Liver (tissue), 9 donors: ENCODE results near the gene RBM42. TPM values are rescaled to one million over a fixed set of nuclear protein-coding genes. Genes with fewer than 3 reads are reported as not detected.

Source experiments
- DNase-seq: peaks from one replicate; pipeline ENCODE4 v3.0.0-alpha.2; 2017; ENCODE audit warnings: low spot score
- H3K27ac ChIP-seq, 2 donors: one replicate each; pipeline ENCODE4 v1.7.0; 2013; ENCODE audit warnings: inconsistent platforms in 2 of 2, low read length in 2 of 2, control low read depth in 1 of 2, low read depth in 1 of 2, mild to moderate bottlenecking in 1 of 2
- H3K27me3 ChIP-seq, 4 donors: one replicate each; pipeline versions ENCODE4 v1.6.1 to v1.7.0; 2013; ENCODE audit warnings: low read length in 3 of 4, inconsistent platforms in 1 of 4, mild to moderate bottlenecking in 1 of 4, moderate library complexity in 1 of 4; ENCODE audit not compliant: control insufficient read depth in 4 of 4, insufficient read depth in 4 of 4
- H3K36me3 ChIP-seq, 4 donors: one replicate each; pipeline versions ENCODE4 v1.6.1 to v1.7.0; 2013; ENCODE audit warnings: low read length in 3 of 4, mild to moderate bottlenecking in 3 of 4, low read depth in 1 of 4, moderate library complexity in 1 of 4; ENCODE audit not compliant: control insufficient read depth in 4 of 4, insufficient read depth in 3 of 4
- H3K4me1 ChIP-seq, 4 donors: one replicate each; pipeline versions ENCODE4 v1.6.1 to v1.7.0; 2013; ENCODE audit warnings: low read length in 3 of 4, mild to moderate bottlenecking in 3 of 4, moderate library complexity in 1 of 4; ENCODE audit not compliant: control insufficient read depth in 4 of 4, insufficient read depth in 4 of 4
- H3K4me3 ChIP-seq, 3 donors: one replicate each; pipeline versions ENCODE4 v1.6.1 to v1.7.0; 2013; ENCODE audit warnings: low read length in 3 of 3, control low read depth in 1 of 3, low read depth in 1 of 3, mild to moderate bottlenecking in 1 of 3
- H3K9ac ChIP-seq, 2 donors: one replicate each; pipeline ENCODE4 v1.7.0; 2013; ENCODE audit warnings: low read length in 2 of 2, mild to moderate bottlenecking in 2 of 2, moderate library complexity in 2 of 2, control low read depth in 1 of 2, low read depth in 1 of 2
- H3K9me3 ChIP-seq, 4 donors: one replicate each; pipeline versions ENCODE4 v1.6.1 to v1.7.0; 2013; ENCODE audit warnings: low read length in 3 of 4; ENCODE audit not compliant: control insufficient read depth in 4 of 4
- EGR1 ChIP-seq, 2 donors: IDR thresholded peaks; 2 replicates each; pipeline ENCODE4 v1.6.1; 2016 to 2018; ENCODE audit warnings: antibody characterized with exemption in 2 of 2, low read depth in 2 of 2
- FOXA1 ChIP-seq: IDR thresholded peaks from 2 replicates; pipeline ENCODE4 v1.6.1; 2016; ENCODE audit warnings: antibody characterized with exemption
- FOXA2 ChIP-seq: IDR thresholded peaks from 2 replicates; pipeline ENCODE4 v1.6.1; 2016; ENCODE audit warnings: antibody characterized with exemption
- GABPA ChIP-seq, 2 donors: IDR thresholded peaks in 1 of 2; conservative IDR thresholded peaks in 1 of 2; 2 replicates each; pipeline ENCODE4 v1.6.1; 2016; ENCODE audit warnings: antibody characterized with exemption in 2 of 2, mild to moderate bottlenecking in 1 of 2, moderate library complexity in 1 of 2
- HNF4A ChIP-seq, 2 donors: conservative IDR thresholded peaks; 2 replicates each; pipeline ENCODE4 v1.6.1; 2016; ENCODE audit warnings: antibody characterized with exemption in 2 of 2, mild to moderate bottlenecking in 2 of 2
- JUND ChIP-seq, 2 donors: IDR thresholded peaks; 2 replicates each; pipeline ENCODE4 v1.6.1; 2016; ENCODE audit warnings: antibody characterized with exemption in 2 of 2
- NR2F2 ChIP-seq: IDR thresholded peaks from 2 replicates; pipeline ENCODE4 v1.6.1; 2016; ENCODE audit warnings: antibody characterized with exemption
- RAD21 ChIP-seq, 2 donors: IDR thresholded peaks; 2 replicates each; pipeline ENCODE4 v1.6.1; 2016; ENCODE audit warnings: antibody characterized with exemption in 2 of 2, mild to moderate bottlenecking in 2 of 2
- SP1 ChIP-seq: IDR thresholded peaks from 2 replicates; pipeline ENCODE4 v1.6.1; 2018; ENCODE audit warnings: antibody characterized with exemption, mild to moderate bottlenecking
- TAF1 ChIP-seq: conservative IDR thresholded peaks from 2 replicates; pipeline ENCODE4 v1.6.1; 2016; ENCODE audit warnings: antibody characterized with exemption, mild to moderate bottlenecking
- YY1 ChIP-seq: IDR thresholded peaks from 2 replicates; pipeline ENCODE4 v1.6.1; 2016; ENCODE audit warnings: antibody characterized with exemption, mild to moderate bottlenecking
- WGBS: extraction: QIAGEN DNeasy Blood & Tissue Kit; methylation state at CpG from one replicate; pipeline ENCODE4 v1.1.7; 2013; 5-methylcytosine and 5-hydroxymethylcytosine counted together
- polyA plus RNA-seq, 2 donors: library from polyadenylated mRNA; stranded (reverse) in 1 of 2; unstranded in 1 of 2; fragments of 200-250 nt in 1 of 2; fragments of >200 nt in 1 of 2; fragmentation: Nextera tagmentation in 1 of 2; extraction: Ambion mirVana in 1 of 2; gene quantifications; one replicate each; pipeline versions ENCODE4 v1.2.1 to v1.2.3, GENCODE V29; 2013 to 2015
- total RNA-seq, 2 donors: library from RNA; depleted of rRNA; stranded (reverse); fragments of >200 nt; gene quantifications; one replicate each; pipeline ENCODE4 v1.2.3, GENCODE V29; 2014
- TF ChIP-seq, protein P1 (sequence below): fragments of 150-350 bp; IDR thresholded peaks from 2 replicates; pipeline ENCODE4 v1.5.1; 2017; ENCODE audit warnings: improper control_type of control experiment, low read depth, low read length; ENCODE audit not compliant: missing input control
- TF ChIP-seq, protein P2 (sequence below): IDR thresholded peaks from 2 replicates; pipeline ENCODE4 v1.6.1; 2016; ENCODE audit warnings: antibody characterized with exemption
- TF ChIP-seq, protein P3 (sequence below): IDR thresholded peaks from 2 replicates; pipeline ENCODE4 v1.6.1; 2016; ENCODE audit warnings: antibody characterized with exemption
- TF ChIP-seq, protein P4 (sequence below): IDR thresholded peaks from 2 replicates; pipeline ENCODE4 v1.6.1; 2016; ENCODE audit warnings: antibody characterized with exemption, mild to moderate bottlenecking
- TF ChIP-seq, protein P5 (sequence below): IDR thresholded peaks from 2 replicates; pipeline ENCODE4 v1.6.1; 2016; ENCODE audit warnings: antibody characterized with exemption
- donor health status: healthy.
- donor health status: healthy.
- donor health status: healthy.
- donor health status: healthy.
- donor health status: healthy.

The RBM42 gene
- total and polyA plus RNA-seq, 4 donors, result 17.8 to 34.7 (median 20.1) TPM

DNA sequence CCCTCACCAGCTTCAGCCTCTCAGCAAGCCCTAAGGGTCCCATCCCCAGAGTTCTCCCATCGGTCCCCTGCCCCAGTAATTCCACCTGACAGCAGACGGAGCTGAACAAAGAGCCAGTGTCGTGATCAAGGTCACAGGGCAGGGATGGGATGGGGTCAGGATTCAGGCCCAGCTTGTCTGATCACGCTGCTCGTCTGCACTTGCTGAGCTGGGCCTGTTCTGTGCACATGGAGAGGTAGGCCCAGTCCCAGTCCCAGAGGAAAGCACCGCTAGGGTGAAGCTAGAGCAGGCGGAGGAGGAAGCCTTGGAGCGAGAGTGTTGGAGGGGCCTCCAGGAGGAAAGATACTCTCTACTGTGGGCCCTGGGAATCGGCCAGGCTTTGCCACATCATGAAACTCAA is 7.1 kb upstream of the RBM42 start:
- no peak overlapping the region for H3K9ac ChIP-seq
- WGBS, result 97% methylated on average over 9 of the region's 9 CpGs
- peaks cover 0 to 9% (median 0%) of the 10 kb centered on the region in 4 donors for H3K36me3 ChIP-seq
- no peak for TF ChIP-seq GABPA (IDR thresholded peaks at IDR 0.05 in 1 of 2, conservative IDR thresholded peaks at IDR 0.05 in 1 of 2)
- TF ChIP-seq, protein P1, sequence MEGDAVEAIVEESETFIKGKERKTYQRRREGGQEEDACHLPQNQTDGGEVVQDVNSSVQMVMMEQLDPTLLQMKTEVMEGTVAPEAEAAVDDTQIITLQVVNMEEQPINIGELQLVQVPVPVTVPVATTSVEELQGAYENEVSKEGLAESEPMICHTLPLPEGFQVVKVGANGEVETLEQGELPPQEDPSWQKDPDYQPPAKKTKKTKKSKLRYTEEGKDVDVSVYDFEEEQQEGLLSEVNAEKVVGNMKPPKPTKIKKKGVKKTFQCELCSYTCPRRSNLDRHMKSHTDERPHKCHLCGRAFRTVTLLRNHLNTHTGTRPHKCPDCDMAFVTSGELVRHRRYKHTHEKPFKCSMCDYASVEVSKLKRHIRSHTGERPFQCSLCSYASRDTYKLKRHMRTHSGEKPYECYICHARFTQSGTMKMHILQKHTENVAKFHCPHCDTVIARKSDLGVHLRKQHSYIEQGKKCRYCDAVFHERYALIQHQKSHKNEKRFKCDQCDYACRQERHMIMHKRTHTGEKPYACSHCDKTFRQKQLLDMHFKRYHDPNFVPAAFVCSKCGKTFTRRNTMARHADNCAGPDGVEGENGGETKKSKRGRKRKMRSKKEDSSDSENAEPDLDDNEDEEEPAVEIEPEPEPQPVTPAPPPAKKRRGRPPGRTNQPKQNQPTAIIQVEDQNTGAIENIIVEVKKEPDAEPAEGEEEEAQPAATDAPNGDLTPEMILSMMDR, result no peak
- TF ChIP-seq NR2F2, result no peak
- no peak for TF ChIP-seq HNF4A (conservative IDR thresholded peaks at IDR 0.05)
- no peak for TF ChIP-seq EGR1 (IDR thresholded peaks at IDR 0.05; ENCODE audit: low read depth in 2 of 2)
- TF ChIP-seq, protein P2, sequence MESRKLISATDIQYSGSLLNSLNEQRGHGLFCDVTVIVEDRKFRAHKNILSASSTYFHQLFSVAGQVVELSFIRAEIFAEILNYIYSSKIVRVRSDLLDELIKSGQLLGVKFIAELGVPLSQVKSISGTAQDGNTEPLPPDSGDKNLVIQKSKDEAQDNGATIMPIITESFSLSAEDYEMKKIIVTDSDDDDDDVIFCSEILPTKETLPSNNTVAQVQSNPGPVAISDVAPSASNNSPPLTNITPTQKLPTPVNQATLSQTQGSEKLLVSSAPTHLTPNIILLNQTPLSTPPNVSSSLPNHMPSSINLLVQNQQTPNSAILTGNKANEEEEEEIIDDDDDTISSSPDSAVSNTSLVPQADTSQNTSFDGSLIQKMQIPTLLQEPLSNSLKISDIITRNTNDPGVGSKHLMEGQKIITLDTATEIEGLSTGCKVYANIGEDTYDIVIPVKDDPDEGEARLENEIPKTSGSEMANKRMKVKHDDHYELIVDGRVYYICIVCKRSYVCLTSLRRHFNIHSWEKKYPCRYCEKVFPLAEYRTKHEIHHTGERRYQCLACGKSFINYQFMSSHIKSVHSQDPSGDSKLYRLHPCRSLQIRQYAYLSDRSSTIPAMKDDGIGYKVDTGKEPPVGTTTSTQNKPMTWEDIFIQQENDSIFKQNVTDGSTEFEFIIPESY, result no peak
- TF ChIP-seq FOXA2, result no peak
- TF ChIP-seq RAD21 (IDR thresholded peaks at IDR 0.05), result no peak
- no peak for TF ChIP-seq FOXA1
- TF ChIP-seq, protein P3, sequence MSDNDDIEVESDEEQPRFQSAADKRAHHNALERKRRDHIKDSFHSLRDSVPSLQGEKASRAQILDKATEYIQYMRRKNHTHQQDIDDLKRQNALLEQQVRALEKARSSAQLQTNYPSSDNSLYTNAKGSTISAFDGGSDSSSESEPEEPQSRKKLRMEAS, result no peak
- TF ChIP-seq JUND (IDR thresholded peaks at IDR 0.05), result no peak
- H3K4me3 ChIP-seq, result no peak overlapping the region
- H3K9me3 ChIP-seq, result no peaks in the 10 kb centered on the region
- H3K4me1 ChIP-seq, result no peaks in the 10 kb centered on the region
- H3K27me3 ChIP-seq, result no peaks in the 10 kb centered on the region
- no peak for DNase-seq
- no peak overlapping the region for H3K27ac ChIP-seq

DNA sequence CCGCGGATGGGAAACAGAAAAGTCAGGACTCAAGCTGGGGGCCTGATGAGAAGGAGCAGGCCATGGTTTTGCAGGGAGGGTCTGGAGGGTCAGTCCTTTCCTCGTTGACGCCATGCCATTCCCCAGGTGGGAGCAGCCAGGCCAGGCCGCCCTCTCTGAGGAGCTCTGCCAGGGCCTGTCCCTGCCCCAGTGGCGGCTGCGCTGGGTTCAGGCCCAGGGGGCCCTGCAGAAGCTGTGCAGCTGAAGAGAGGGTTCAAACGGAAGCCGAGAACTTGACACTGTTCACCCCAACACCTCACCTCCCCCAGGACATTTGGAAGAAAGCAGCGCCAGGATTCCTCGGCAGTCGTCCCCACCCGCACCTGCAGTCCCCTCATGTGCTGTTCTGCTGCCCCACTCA is 6.1 kb upstream of the RBM42 start:
- WGBS, result 95% methylated on average over 13 of the region's 13 CpGs
- TF ChIP-seq FOXA2, result no peak
- TF ChIP-seq EGR1 (IDR thresholded peaks at IDR 0.05; ENCODE audit: low read depth in 2 of 2), result no peak
- TF ChIP-seq JUND (IDR thresholded peaks at IDR 0.05), result no peak
- TF ChIP-seq NR2F2, result no peak
- no peak for TF ChIP-seq TAF1
- no peak for TF ChIP-seq RAD21 (IDR thresholded peaks at IDR 0.05)
- TF ChIP-seq, protein P4, sequence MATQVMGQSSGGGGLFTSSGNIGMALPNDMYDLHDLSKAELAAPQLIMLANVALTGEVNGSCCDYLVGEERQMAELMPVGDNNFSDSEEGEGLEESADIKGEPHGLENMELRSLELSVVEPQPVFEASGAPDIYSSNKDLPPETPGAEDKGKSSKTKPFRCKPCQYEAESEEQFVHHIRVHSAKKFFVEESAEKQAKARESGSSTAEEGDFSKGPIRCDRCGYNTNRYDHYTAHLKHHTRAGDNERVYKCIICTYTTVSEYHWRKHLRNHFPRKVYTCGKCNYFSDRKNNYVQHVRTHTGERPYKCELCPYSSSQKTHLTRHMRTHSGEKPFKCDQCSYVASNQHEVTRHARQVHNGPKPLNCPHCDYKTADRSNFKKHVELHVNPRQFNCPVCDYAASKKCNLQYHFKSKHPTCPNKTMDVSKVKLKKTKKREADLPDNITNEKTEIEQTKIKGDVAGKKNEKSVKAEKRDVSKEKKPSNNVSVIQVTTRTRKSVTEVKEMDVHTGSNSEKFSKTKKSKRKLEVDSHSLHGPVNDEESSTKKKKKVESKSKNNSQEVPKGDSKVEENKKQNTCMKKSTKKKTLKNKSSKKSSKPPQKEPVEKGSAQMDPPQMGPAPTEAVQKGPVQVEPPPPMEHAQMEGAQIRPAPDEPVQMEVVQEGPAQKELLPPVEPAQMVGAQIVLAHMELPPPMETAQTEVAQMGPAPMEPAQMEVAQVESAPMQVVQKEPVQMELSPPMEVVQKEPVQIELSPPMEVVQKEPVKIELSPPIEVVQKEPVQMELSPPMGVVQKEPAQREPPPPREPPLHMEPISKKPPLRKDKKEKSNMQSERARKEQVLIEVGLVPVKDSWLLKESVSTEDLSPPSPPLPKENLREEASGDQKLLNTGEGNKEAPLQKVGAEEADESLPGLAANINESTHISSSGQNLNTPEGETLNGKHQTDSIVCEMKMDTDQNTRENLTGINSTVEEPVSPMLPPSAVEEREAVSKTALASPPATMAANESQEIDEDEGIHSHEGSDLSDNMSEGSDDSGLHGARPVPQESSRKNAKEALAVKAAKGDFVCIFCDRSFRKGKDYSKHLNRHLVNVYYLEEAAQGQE, result no peak
- no peak for TF ChIP-seq HNF4A (conservative IDR thresholded peaks at IDR 0.05)
- TF ChIP-seq FOXA1, result no peak
- no peak for TF ChIP-seq SP1
- no peak for TF ChIP-seq GABPA (IDR thresholded peaks at IDR 0.05 in 1 of 2, conservative IDR thresholded peaks at IDR 0.05 in 1 of 2)
- TF ChIP-seq, protein P5, sequence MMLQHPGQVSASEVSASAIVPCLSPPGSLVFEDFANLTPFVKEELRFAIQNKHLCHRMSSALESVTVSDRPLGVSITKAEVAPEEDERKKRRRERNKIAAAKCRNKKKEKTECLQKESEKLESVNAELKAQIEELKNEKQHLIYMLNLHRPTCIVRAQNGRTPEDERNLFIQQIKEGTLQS, result no peak
- TF ChIP-seq, protein P1, result no peak
- TF ChIP-seq, protein P3, result no peak
- TF ChIP-seq YY1, result no peak
- Histone ChIP-seq H3K36me3 (peaks cover 0 to 9% (median 0%) of the 10 kb centered on the region in 4 donors), H3K27ac (no peak overlapping the region), H3K9ac (no peak overlapping the region), H3K4me1 (no peaks in the 10 kb centered on the region), H3K4me3 (no peak overlapping the region), H3K9me3 (no peaks in the 10 kb centered on the region), H3K27me3 (no peaks in the 10 kb centered on the region)
- no peak for DNase-seq
